Loucy (cell line): Measurements from ENCODE around the gene PHKA1.

Source experiments
- H2AFZ ChIP-seq: fragments of 200-600 bp; sonication (generic); 2 replicates; pipeline ENCODE4 v1.6.0; 2016; ENCODE audit warnings: antibody characterized with exemption, mild to moderate bottlenecking, low read length, moderate library complexity
- H3F3A ChIP-seq: fragments of 200-600 bp; 2 replicates; pipeline ENCODE4 v1.6.0; 2016; ENCODE audit warnings: antibody characterized with exemption, low read depth, mild to moderate bottlenecking
- H3K27me3 ChIP-seq: fragments of 200-600 bp; sonication (generic); 2 replicates; pipeline ENCODE4 v1.6.1; 2014; ENCODE audit warnings: low read length, mild to moderate bottlenecking; ENCODE audit not compliant: insufficient read depth, poor library complexity, severe bottlenecking
- H3K36me3 ChIP-seq: fragments of 200-600 bp; sonication (generic); 2 replicates; pipeline ENCODE4 v1.6.1; 2016; ENCODE audit warnings: low read length; ENCODE audit not compliant: insufficient read depth
- H3K4me1 ChIP-seq: fragments of 200-600 bp; sonication (generic); 2 replicates; pipeline ENCODE4 v1.5.1; 2014; ENCODE audit warnings: low read length, mild to moderate bottlenecking; ENCODE audit not compliant: insufficient read depth, poor library complexity, severe bottlenecking
- H3K4me2 ChIP-seq: fragments of 200-600 bp; sonication (generic); 2 replicates; pipeline ENCODE4 v1.6.0; 2014; ENCODE audit warnings: antibody characterized with exemption, low read length, low read depth, mild to moderate bottlenecking; ENCODE audit not compliant: poor library complexity, severe bottlenecking
- H3K4me3 ChIP-seq: fragments of 200-600 bp; sonication (generic); 2 replicates; pipeline ENCODE4 v1.5.1; 2014; ENCODE audit warnings: low read length, mild to moderate bottlenecking, mixed read lengths; ENCODE audit not compliant: poor library complexity, severe bottlenecking
- H3K79me2 ChIP-seq: fragments of 200-600 bp; sonication (generic); 2 replicates; pipeline ENCODE4 v1.6.1; 2014; ENCODE audit warnings: low read length; ENCODE audit not compliant: insufficient read depth
- H3K9ac ChIP-seq: fragments of 200-600 bp; sonication (generic); 2 replicates; pipeline ENCODE4 v1.6.0; 2014; ENCODE audit warnings: mild to moderate bottlenecking, low read depth, low read length, moderate library complexity; ENCODE audit not compliant: poor library complexity, severe bottlenecking
- H3K9me2 ChIP-seq: fragments of 200-600 bp; sonication (generic); replicated peaks from 2 replicates; pipeline ENCODE4 v1.6.1; 2016; ENCODE audit warnings: low read depth, low read length, mixed read lengths
- H3K9me3 ChIP-seq: fragments of 200-600 bp; sonication (generic); 2 replicates; pipeline ENCODE4 v1.6.1; 2014; ENCODE audit warnings: mild to moderate bottlenecking, antibody characterized with exemption, low read length, low read depth; ENCODE audit not compliant: insufficient read depth
- H4K20me1 ChIP-seq: fragments of 200-600 bp; sonication (generic); 2 replicates; pipeline ENCODE4 v1.6.0; 2014; ENCODE audit warnings: antibody characterized with exemption, low read length, mild to moderate bottlenecking; ENCODE audit not compliant: insufficient read depth, poor library complexity, severe bottlenecking
- CTCF ChIP-seq: fragments of 200-600 bp; sonication (generic); conservative IDR thresholded peaks from 2 replicates; pipeline ENCODE4 v1.5.1; 2014; ENCODE audit warnings: mild to moderate bottlenecking, antibody characterized with exemption, low read length
- EZH2phosphoT487 ChIP-seq: fragments of 200-600 bp; IDR thresholded peaks from 2 replicates; pipeline ENCODE4 v1.6.1; 2018; ENCODE audit warnings: antibody characterized with exemption, mild to moderate bottlenecking, moderate library complexity, borderline replicate concordance

PHKA1 gene

GRCh38 chrX:72727846-72728245, 13.7 kb upstream of the PHKA1 start:
- no peaks in the 10 kb centered on the region for H3K27me3 ChIP-seq
- no peaks in the 10 kb centered on the region for H3F3A ChIP-seq

GRCh38 chrX:72716766-72717165, 2.7 kb upstream of the PHKA1 start:
- no peak overlapping the region for H3K4me3 ChIP-seq
- no peaks in the 10 kb centered on the region for H3K36me3 ChIP-seq
- H2AFZ ChIP-seq: no peak overlapping the region
- H3K27me3 ChIP-seq: no peaks in the 10 kb centered on the region
- H3K4me1 ChIP-seq: peaks cover 14% of the 10 kb centered on the region
- no peak overlapping the region for H3K4me2 ChIP-seq
- no peaks in the 10 kb centered on the region for H3K9me3 ChIP-seq
- H3K9ac ChIP-seq: no peak overlapping the region
- no peaks in the 10 kb centered on the region for H3K9me2 ChIP-seq
- TF ChIP-seq EZH2phosphoT487: no peak
- TF ChIP-seq CTCF: no peak
- no peaks in the 10 kb centered on the region for H3K79me2 ChIP-seq
- H3F3A ChIP-seq: peaks cover 8% of the 10 kb centered on the region; the same call in 1 of the 2 replicates
- H4K20me1 ChIP-seq: no peaks in the 10 kb centered on the region

More at GRCh38 chrX:72727846-72728245, 13.7 kb upstream of the PHKA1 start:
- Histone ChIP-seq H3K4me2 (no peak overlapping the region), H3K4me1 (no peaks in the 10 kb centered on the region), H3K9ac (no peak overlapping the region), H3K9me3 (no peaks in the 10 kb centered on the region), H3K4me3 (no peak overlapping the region), H4K20me1 (no peaks in the 10 kb centered on the region), H3K79me2 (no peaks in the 10 kb centered on the region), H3K9me2 (no peaks in the 10 kb centered on the region), H2AFZ (no peak overlapping the region), H3K36me3 (no peaks in the 10 kb centered on the region)
- TF ChIP-seq CTCF (no peak), EZH2phosphoT487 (no peak)

GRCh38 chrX:72715546-72715945, 1.4 kb upstream of the PHKA1 start:
- H3F3A ChIP-seq: peaks cover 9% of the 10 kb centered on the region; the same call in 1 of the 2 replicates
- no peaks in the 10 kb centered on the region for H3K9me3 ChIP-seq
- no peak overlapping the region for H3K4me2 ChIP-seq
- H3K4me3 ChIP-seq: no peak overlapping the region
- no peak overlapping the region for H3K9ac ChIP-seq
- H2AFZ ChIP-seq: no peak overlapping the region
- no peaks in the 10 kb centered on the region for H3K9me2 ChIP-seq
- H3K79me2 ChIP-seq: no peaks in the 10 kb centered on the region
- no peaks in the 10 kb centered on the region for H3K36me3 ChIP-seq
- no peaks in the 10 kb centered on the region for H4K20me1 ChIP-seq
- H3K27me3 ChIP-seq: no peaks in the 10 kb centered on the region
- TF ChIP-seq CTCF (no peak), EZH2phosphoT487 (no peak)
- H3K4me1 ChIP-seq: peaks cover 14% of the 10 kb centered on the region
